IPS-18c (cell line): ENCODE results near the gene CEP85L.
A peak's percentile ranks its signal among the peaks of the same experiment; 100 is the strongest.

ENCODE experiments used
- H3K4me3 ChIP-seq: 2 replicates; pipeline ENCODE4 v1.7.0; 2013; ENCODE audit warnings: low read depth, mild to moderate bottlenecking, low read length, moderate library complexity; ENCODE audit not compliant: insufficient read depth
- H3K9me3 ChIP-seq: one replicate; pipeline ENCODE4 v1.6.1; 2013; ENCODE audit warnings: mild to moderate bottlenecking, low read length, moderate library complexity; ENCODE audit not compliant: control insufficient read depth, insufficient read depth

The CEP85L gene

GRCh38 chr6:118667988-118668387, 16.6 kb upstream of the CEP85L start:
- Histone ChIP-seq H3K4me3 (no peak overlapping the region), H3K9me3 (no peaks in the 10 kb centered on the region)

GRCh38 chr6:118665011-118665410, 13.6 kb upstream of the CEP85L start:
- H3K4me3 ChIP-seq = no peak overlapping the region
- H3K9me3 ChIP-seq = no peaks in the 10 kb centered on the region

GRCh38 chr6:118663993-118664985, 12.9 kb upstream of the CEP85L start:
- Histone ChIP-seq H3K9me3 (no peaks in the 10 kb centered on the region), H3K4me3 (no peak overlapping the region)

GRCh38 chr6:118661831-118662230, 10.4 kb upstream of the CEP85L start:
- Histone ChIP-seq H3K4me3 (no peak overlapping the region), H3K9me3 (no peaks in the 10 kb centered on the region)

- Histone ChIP-seq H3K4me3 (no peak overlapping the region), H3K9me3 (no peaks in the 10 kb centered on the region)
Measured at GRCh38 chr6:118660218-118660569, 8.8 kb upstream of the CEP85L start.

- no peak overlapping the region for H3K4me3 ChIP-seq
- no peaks in the 10 kb centered on the region for H3K9me3 ChIP-seq
Measured at GRCh38 chr6:118659513-118660217, 8.3 kb upstream of the CEP85L start.

- Histone ChIP-seq H3K9me3 (no peaks in the 10 kb centered on the region), H3K4me3 (no peak overlapping the region)
Measured at GRCh38 chr6:118656847-118657451, 5.6 kb upstream of the CEP85L start.

GRCh38 chr6:118652051-118652615, 742 bp upstream of the CEP85L start:
- Histone ChIP-seq H3K9me3 (no peaks in the 10 kb centered on the region), H3K4me3 (peak overlapping the region; percentile 88)

GRCh38 chr6:118650582-118651281, 659 bp downstream of the CEP85L start:
- Histone ChIP-seq H3K9me3 (no peaks in the 10 kb centered on the region), H3K4me3 (peak overlapping the region; percentile 88)

GRCh38 chr6:118649918-118650581, 1.3 kb downstream of the CEP85L start:
- Histone ChIP-seq H3K9me3 (no peaks in the 10 kb centered on the region), H3K4me3 (peak overlapping the region; percentile 88)

GRCh38 chr6:118648866-118649554, 2.4 kb downstream of the CEP85L start:
- no peak overlapping the region for H3K4me3 ChIP-seq
- H3K9me3 ChIP-seq = no peaks in the 10 kb centered on the region

- no peak overlapping the region for H3K4me3 ChIP-seq
Measured at GRCh38 chr6:118646977-118647376, 4.4 kb downstream of the CEP85L start.

GRCh38 chr6:118645395-118645794, 6.0 kb downstream of the CEP85L start:
- no peak overlapping the region for H3K4me3 ChIP-seq
- no peaks in the 10 kb centered on the region for H3K9me3 ChIP-seq

More at GRCh38 chr6:118646977-118647376, 4.4 kb downstream of the CEP85L start:
- no peaks in the 10 kb centered on the region for H3K9me3 ChIP-seq

- H3K4me3 ChIP-seq = no peak overlapping the region
- no peaks in the 10 kb centered on the region for H3K9me3 ChIP-seq
Measured at GRCh38 chr6:118644007-118644406, 7.4 kb downstream of the CEP85L start.

GRCh38 chr6:118641042-118641441, 10.3 kb downstream of the CEP85L start:
- H3K9me3 ChIP-seq = no peaks in the 10 kb centered on the region
- no peak overlapping the region for H3K4me3 ChIP-seq
